HepG2 (cell line): ENCODE results near the gene P3H4. TPM values are rescaled to one million over a fixed set of nuclear protein-coding genes. Genes with fewer than 3 reads are reported as not detected.

Experiments used
- CREM ChIP-seq, 2 experiments: sonication (generic) in 1 of 2; formaldehyde crosslinking in 1 of 2; IDR thresholded peaks; 2 replicates each; pipeline versions ENCODE4 v1.4.0 to v1.6.1; 2016 to 2020; ENCODE audit warnings: antibody characterized with exemption in 1 of 2, mild to moderate bottlenecking in 1 of 2, missing genetic modification reagents in 1 of 2
- FOXP1 ChIP-seq, 2 experiments: fragments of 450-650 bp in 1 of 2; IDR thresholded peaks; 2 replicates each; pipeline ENCODE4 v1.6.1; 2017 to 2018; ENCODE audit warnings: antibody characterized with exemption in 1 of 2
- GATAD2A ChIP-seq: IDR thresholded peaks from 2 replicates; pipeline ENCODE4 v1.6.1; 2016
- KLF13 ChIP-seq: sonication (generic); formaldehyde crosslinking; IDR thresholded peaks from 2 replicates; pipeline ENCODE4 v1.4.0; 2020; ENCODE audit warnings: mild to moderate bottlenecking, missing genetic modification reagents
- MAFG ChIP-seq: sonication (generic); formaldehyde crosslinking; IDR thresholded peaks from 2 replicates; pipeline ENCODE4 v1.5.1; 2020; ENCODE audit warnings: mild to moderate bottlenecking, missing genetic modification reagents
- SIX4 ChIP-seq: sonication (generic); formaldehyde crosslinking; IDR thresholded peaks from 2 replicates; pipeline ENCODE4 v1.4.0; 2020; ENCODE audit warnings: missing genetic modification reagents
- THRA ChIP-seq: sonication (generic); formaldehyde crosslinking; IDR thresholded peaks from 2 replicates; pipeline ENCODE4 v1.4.0; 2020; ENCODE audit warnings: missing genetic modification reagents, borderline replicate concordance
- TIGD3 ChIP-seq: sonication (generic); formaldehyde crosslinking; IDR thresholded peaks from 2 replicates; pipeline ENCODE4 v1.5.1; 2020; ENCODE audit warnings: mild to moderate bottlenecking, missing genetic modification reagents, borderline replicate concordance
- YY1 ChIP-seq: IDR thresholded peaks from 2 replicates; pipeline ENCODE4 v1.6.1; 2011; ENCODE audit warnings: low read length, low read depth, moderate library complexity, mild to moderate bottlenecking; ENCODE audit not compliant: insufficient read depth, insufficient replicate concordance
- ZBTB40 ChIP-seq, 2 experiments: fragments of 450-650 bp in 1 of 2; sonication (generic) in 1 of 2; formaldehyde crosslinking in 1 of 2; IDR thresholded peaks; 2 replicates each; pipeline versions ENCODE4 v1.6.1 to v1.8.0; 2016 to 2022; ENCODE audit warnings: antibody characterized with exemption in 1 of 2, mild to moderate bottlenecking in 1 of 2, missing genetic modification reagents in 1 of 2
- ZNF562 ChIP-seq: sonication (generic); formaldehyde crosslinking; IDR thresholded peaks from 2 replicates; pipeline ENCODE4 v1.8.0; 2022; ENCODE audit warnings: missing genetic modification reagents, borderline replicate concordance
- ZNF615 ChIP-seq: sonication (generic); formaldehyde crosslinking; IDR thresholded peaks from 2 replicates; pipeline ENCODE4 v1.5.0; 2020; ENCODE audit warnings: mild to moderate bottlenecking, missing genetic modification reagents, borderline replicate concordance
- ZNF629 ChIP-seq: sonication (generic); formaldehyde crosslinking; conservative IDR thresholded peaks from 2 replicates; pipeline ENCODE4 v1.5.0; 2020; ENCODE audit warnings: missing genetic modification reagents
- ZNF737 ChIP-seq: sonication (generic); formaldehyde crosslinking; IDR thresholded peaks from 2 replicates; pipeline ENCODE4 v1.5.0; 2020; ENCODE audit warnings: missing genetic modification reagents, mild to moderate bottlenecking, borderline replicate concordance
- ZNF749 ChIP-seq: sonication (generic); formaldehyde crosslinking; IDR thresholded peaks from 2 replicates; pipeline ENCODE4 v1.8.0; 2022; ENCODE audit warnings: mild to moderate bottlenecking, missing genetic modification reagents, moderate library complexity, borderline replicate concordance
- ZNF761 ChIP-seq: sonication (generic); formaldehyde crosslinking; conservative IDR thresholded peaks from 2 replicates; pipeline ENCODE4 v1.4.0; 2020; ENCODE audit warnings: mild to moderate bottlenecking, missing genetic modification reagents
- ZNF841 ChIP-seq: sonication (generic); formaldehyde crosslinking; IDR thresholded peaks from 2 replicates; pipeline ENCODE4 v1.8.1; 2023; ENCODE audit warnings: missing genetic modification reagents, borderline replicate concordance
- polyA plus RNA-seq, 8 experiments: library from polyadenylated mRNA; depleted of rRNA in 3 of 8; stranded (reverse) in 7 of 8; unstranded in 1 of 8; fragments of >200 nt; fragmentation: Illumina TruSeq in 4 of 8; extraction: Trizol in 4 of 8; gene quantifications; 2 replicates each; pipeline versions ENCODE4 v1.2.1 to v1.2.3, GENCODE V29; 2011 to 2016; ENCODE audit warnings: low read depth in 4 of 8, missing spikeins in 1 of 8, mixed read lengths in 1 of 8; ENCODE audit not compliant: insufficient read depth in 1 of 8
- total RNA-seq, 5 experiments: library from RNA; depleted of rRNA; stranded (reverse); fragments of >200 nt; fragmentation: Illumina TruSeq; extraction: Trizol; gene quantifications; 2 replicates each; pipeline ENCODE4 v1.2.3, GENCODE V29; 2016; ENCODE audit warnings: low read depth in 1 of 5

P3H4 gene
- total and polyA plus RNA-seq, 2 of the 13 experiments (the other 11 are each of a cell fraction or from before 2014, with no cell fraction given), result 37.1 to 50.6 TPM

- no peak for TF ChIP-seq ZBTB40 (IDR thresholded peaks at IDR 0.05)
- no peak for TF ChIP-seq ZBTB40 (CRISPR knock-in tag; IDR thresholded peaks at IDR 0.05)
- no peak for TF ChIP-seq THRA
- TF ChIP-seq ZNF761 (CRISPR knock-in tag), result 0 out of 2 replicates have a peak, but pooled peaks have one; percentile 4
- TF ChIP-seq ZNF562 (CRISPR knock-in tag), result no peak
- no peak for TF ChIP-seq KLF13
- TF ChIP-seq CREM (IDR thresholded peaks at IDR 0.05), result 0 out of 2 replicates have a peak, but pooled peaks have one; percentile 9
- no peak for TF ChIP-seq CREM (CRISPR knock-in tag; IDR thresholded peaks at IDR 0.05)
- TF ChIP-seq ZNF749 (CRISPR knock-in tag), result 0 out of 2 replicates have a peak, but pooled peaks have one; percentile 44
- no peak for TF ChIP-seq ZNF737
- no peak; the same call in 1 of the 2 replicates for TF ChIP-seq GATAD2A (CRISPR knock-in tag)
- TF ChIP-seq TIGD3 (CRISPR knock-in tag), result no peak
- no peak for TF ChIP-seq FOXP1 (IDR thresholded peaks at IDR 0.05)
- TF ChIP-seq FOXP1 (CRISPR knock-in tag; IDR thresholded peaks at IDR 0.05), result no peak
- TF ChIP-seq ZNF629 (CRISPR knock-in tag), result no peak
- TF ChIP-seq YY1, result no peak
- TF ChIP-seq MAFG (CRISPR knock-in tag), result no peak
- TF ChIP-seq SIX4 (CRISPR knock-in tag), result no peak
- no peak for TF ChIP-seq ZNF841
- no peak for TF ChIP-seq ZNF615 (CRISPR knock-in tag)
Measured at GRCh38 chr17:41800601-41801373, 11.0 kb downstream of the P3H4 start (continued).
